NCI-H446 treated with DMSO at 0.1 percent for 48 hours (cell line): Measurements from ENCODE around the gene NDUFS4.
A peak's percentile ranks its signal among the peaks of the same experiment; 100 is the strongest.
"Not testable (repeated sequence)": the region's sequence is repeated elsewhere in the genome, so short reads cannot be mapped to it uniquely, and the experiment has no call there.

Experiments used
- DNase-seq: peaks from one replicate; lab custom pipeline; 2025; lab: John Stamatoyannopoulos, UW

Gene NDUFS4

GRCh38 chr5:53560506-53561191 is at the start of gene NDUFS4:
TSS of gene NDUFS4 (plus strand) at chr5:53560639. CDS start at chr5:53560663, 24 bp downstream.
- peak; percentile 45 for DNase-seq

- no peak for DNase-seq
These were observed 47.9 kb upstream of the NDUFS4 start for GRCh38 chr5:53512539-53512938.

GRCh38 chr5:53515988-53516387 is 44.5 kb upstream of the NDUFS4 start:
- DNase-seq = no peak

- DNase-seq = no peak
These were observed 39.6 kb upstream of the NDUFS4 start for GRCh38 chr5:53520813-53521212.

GRCh38 chr5:53537711-53538110 is 22.7 kb upstream of the NDUFS4 start:
- DNase-seq = no peak

- not testable (repeated sequence) for DNase-seq
These were observed 19.7 kb upstream of the NDUFS4 start for GRCh38 chr5:53540739-53541138.

- no peak for DNase-seq
These were observed 18.6 kb upstream of the NDUFS4 start for GRCh38 chr5:53541859-53542258.

- DNase-seq = no peak
These were observed 17.5 kb upstream of the NDUFS4 start for GRCh38 chr5:53542926-53543325.

- no peak for DNase-seq
These were observed 17.0 kb upstream of the NDUFS4 start for GRCh38 chr5:53543401-53543800.

GRCh38 chr5:53545744-53546143 is 14.7 kb upstream of the NDUFS4 start:
- DNase-seq = no peak

GRCh38 chr5:53547226-53547625 is 13.2 kb upstream of the NDUFS4 start:
- DNase-seq = no peak

- not testable (repeated sequence) for DNase-seq
These were observed 11.9 kb upstream of the NDUFS4 start for GRCh38 chr5:53548501-53548900.

GRCh38 chr5:53549792-53550191 is 10.6 kb upstream of the NDUFS4 start:
- DNase-seq = no peak

GRCh38 chr5:53552561-53552960 is 7.9 kb upstream of the NDUFS4 start:
- no peak for DNase-seq

- DNase-seq = no peak
These were observed 6.0 kb upstream of the NDUFS4 start for GRCh38 chr5:53554444-53554843.

GRCh38 chr5:53555160-53555559 is 5.3 kb upstream of the NDUFS4 start:
- no peak for DNase-seq

GRCh38 chr5:53556001-53556400 is 4.4 kb upstream of the NDUFS4 start:
- no peak for DNase-seq

- no peak for DNase-seq
These were observed 3.1 kb upstream of the NDUFS4 start for GRCh38 chr5:53557386-53557785.

- DNase-seq = no peak
These were observed 1.5 kb upstream of the NDUFS4 start for GRCh38 chr5:53558966-53559365.

GRCh38 chr5:53560028-53560427 is 411 bp upstream of the NDUFS4 start:
- DNase-seq = no peak

GRCh38 chr5:53568401-53568800 is 8.0 kb downstream of the NDUFS4 start:
- DNase-seq = no peak

- no peak for DNase-seq
These were observed 8.4 kb downstream of the NDUFS4 start for GRCh38 chr5:53568871-53569270.

- DNase-seq = no peak
These were observed 9.0 kb downstream of the NDUFS4 start for GRCh38 chr5:53569453-53569852.

- no peak for DNase-seq
These were observed 11.0 kb downstream of the NDUFS4 start for GRCh38 chr5:53571403-53571802.
